SKM-1 (cell line): ENCODE results near the gene CAMP.
"Not testable (repeated sequence)": the region's sequence is repeated elsewhere in the genome, so short reads cannot be mapped to it uniquely, and the experiment has no call there.

Experiments
- DNase-seq: peaks from one replicate; lab custom pipeline; 2025; ENCODE audit not compliant: unreplicated experiment; lab: John Stamatoyannopoulos, UW

CAMP gene

DNA sequence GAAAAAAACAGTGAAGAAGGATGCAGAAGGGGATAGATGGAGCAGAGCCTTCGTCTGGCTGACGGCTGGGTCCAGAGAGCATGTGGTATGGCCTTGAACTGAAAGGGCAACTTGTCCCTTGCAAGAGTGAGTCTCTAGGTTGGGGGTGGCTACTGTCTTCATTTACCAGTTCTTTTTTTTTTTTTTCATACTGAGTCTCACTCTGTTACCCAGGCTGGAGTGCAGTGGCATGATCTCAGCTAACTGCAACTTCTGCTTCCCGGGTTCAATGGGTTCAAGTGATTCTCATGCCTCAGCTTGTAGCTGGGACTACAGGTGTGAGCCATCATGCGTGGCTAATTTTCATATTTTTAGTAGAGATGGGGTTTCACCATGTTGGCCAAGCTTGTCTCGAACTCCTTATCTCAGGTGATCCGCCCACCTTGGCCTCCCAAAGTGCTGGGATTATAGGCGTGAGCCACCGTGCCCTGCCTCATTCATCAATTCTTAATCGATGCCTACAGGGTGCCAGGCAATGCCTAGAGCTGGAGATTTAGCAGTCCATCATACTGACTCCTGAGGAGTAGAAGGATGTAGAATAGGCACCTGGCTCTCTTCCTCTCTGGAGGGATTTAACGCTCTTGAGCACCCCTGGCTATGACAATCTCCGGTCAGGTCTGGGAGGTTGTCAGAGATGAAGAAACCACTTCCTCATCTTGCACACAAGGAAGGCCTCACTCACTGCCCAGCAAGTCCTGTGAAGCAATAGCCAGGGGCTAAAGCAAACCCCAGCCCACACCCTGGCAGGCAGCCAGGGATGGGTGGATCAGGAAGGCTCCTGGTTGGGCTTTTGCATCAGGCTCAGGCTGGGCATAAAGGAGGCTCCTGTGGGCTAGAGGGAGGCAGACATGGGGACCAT lies at the start of gene CAMP:
CAMP (plus strand) TSS at position 880 of the 898 bp plus-strand sequence; CDS start at position 897, 17 bp downstream.
- DNase-seq, result peak; percentile 97

DNA sequence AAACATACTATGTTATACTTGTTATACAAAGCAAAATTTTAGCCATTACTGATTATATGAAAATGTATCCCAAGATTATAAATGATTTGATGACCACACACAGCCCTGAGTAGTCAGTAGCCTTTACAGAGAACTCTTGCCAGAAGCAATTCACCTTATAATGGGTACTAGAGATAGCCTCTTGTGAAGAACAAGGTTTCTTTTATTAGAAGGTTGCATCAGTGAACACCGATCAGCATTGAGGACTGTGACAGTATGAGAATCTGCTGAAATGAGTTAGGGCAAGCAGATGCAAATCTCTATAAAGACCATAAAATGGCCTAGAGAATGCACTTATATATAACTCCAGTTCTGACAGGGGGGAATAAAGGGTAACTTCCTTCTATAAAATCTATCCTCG lies 45.2 kb upstream of the CAMP start:
- DNase-seq, result no peak

- DNase-seq, result no peak
Observed at GRCh38 chr3:48180021-48180420, 43.3 kb upstream of the CAMP start.

- no peak for DNase-seq
Observed at GRCh38 chr3:48180531-48181253, 42.6 kb upstream of the CAMP start.

DNA sequence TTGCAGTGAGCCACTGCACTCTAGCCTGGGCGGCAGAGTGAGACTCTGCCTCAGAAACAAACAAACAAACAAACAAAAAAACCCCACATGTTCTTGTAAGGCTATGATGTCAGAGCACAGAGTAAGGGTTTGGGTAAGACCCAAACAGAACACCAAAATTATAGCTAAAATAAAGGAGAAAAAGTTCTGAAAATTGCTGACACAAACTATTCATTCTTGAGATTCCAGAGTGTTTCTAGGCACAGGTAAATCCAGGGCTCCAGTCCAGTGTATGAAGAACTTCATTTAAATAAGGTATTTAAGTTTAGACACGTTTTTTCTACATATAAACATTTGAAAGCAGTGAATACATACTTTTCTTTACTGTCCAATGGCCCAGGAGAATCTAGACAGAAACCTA lies 39.0 kb upstream of the CAMP start:
- DNase-seq, result no peak

- no peak for DNase-seq
Observed at GRCh38 chr3:48185129-48185528, 38.2 kb upstream of the CAMP start.

DNA sequence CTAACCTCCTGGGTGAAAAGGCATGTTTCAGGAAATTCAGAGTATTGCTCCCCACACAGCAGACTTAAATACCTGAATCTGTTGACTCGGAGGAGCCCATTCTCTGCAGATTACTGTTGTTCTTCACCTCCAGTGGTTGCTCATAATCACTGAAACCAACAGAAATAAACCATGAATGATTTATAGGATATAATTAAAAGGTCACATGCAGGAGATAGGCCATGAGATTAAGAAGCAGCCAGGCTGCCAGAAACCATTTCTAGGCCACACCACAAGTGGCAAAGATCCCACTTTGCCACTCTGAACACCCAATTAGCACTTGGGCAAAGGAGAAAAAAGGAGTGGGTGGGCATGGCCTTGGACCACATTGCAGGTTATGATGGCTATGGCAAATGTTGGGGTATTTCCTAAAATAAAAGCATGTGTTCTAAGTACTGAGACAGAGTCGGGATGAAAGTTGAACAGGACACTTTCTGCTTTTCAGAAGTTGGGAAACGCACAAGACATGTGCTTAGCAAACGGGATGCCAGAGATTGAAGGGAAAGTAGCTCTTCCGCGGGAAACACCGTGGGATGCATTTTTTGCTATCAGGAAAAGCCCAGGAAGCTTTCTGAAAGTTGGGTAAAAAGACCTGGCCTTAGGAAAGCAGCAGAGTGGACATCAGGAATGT lies 36.5 kb upstream of the CAMP start:
- no peak for DNase-seq

DNA sequence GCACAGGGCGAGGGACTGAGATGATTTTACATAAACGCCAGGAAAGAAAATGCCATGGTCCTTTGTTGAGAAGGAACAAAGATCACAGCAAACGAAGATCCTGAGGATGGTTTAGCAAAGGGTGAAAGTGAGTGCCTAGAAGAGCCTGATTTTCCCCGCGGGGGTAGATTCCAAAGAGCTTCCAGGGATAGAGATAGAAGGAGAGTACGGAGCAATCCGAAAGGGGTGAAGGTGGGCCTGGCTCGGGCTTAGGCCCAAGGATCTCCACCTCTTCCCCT lies 36.1 kb upstream of the CAMP start:
- no peak for DNase-seq

- no peak for DNase-seq
Observed at GRCh38 chr3:48187579-48188265, 35.6 kb upstream of the CAMP start.

- peak; percentile 100 for DNase-seq
Observed at GRCh38 chr3:48188266-48189201, 34.8 kb upstream of the CAMP start, which contains the start of gene CDC25A. TSS of gene CDC25A (minus strand) at chr3:48188417. CDS start at chr3:48187947, 470 bp downstream.

DNA sequence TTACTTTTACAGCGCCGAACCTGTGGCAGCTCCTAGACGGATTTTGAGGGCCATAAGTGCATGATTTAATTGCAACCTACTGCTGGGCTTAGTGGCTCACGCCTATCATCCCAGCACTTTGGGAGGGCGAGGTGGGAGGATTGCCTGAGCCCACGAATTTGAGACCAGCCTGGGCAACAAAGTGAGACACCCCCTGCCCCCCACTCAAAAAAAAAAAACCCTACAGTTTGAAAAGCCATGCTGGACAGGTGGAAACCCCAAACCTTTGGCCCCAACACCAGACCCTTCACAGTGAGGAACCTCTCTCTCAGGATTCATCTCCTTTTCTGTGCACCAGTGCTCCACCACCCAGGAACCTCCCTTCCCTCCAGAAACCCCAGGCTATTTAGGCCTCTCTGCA lies 34.0 kb upstream of the CAMP start:
- no peak for DNase-seq

DNA sequence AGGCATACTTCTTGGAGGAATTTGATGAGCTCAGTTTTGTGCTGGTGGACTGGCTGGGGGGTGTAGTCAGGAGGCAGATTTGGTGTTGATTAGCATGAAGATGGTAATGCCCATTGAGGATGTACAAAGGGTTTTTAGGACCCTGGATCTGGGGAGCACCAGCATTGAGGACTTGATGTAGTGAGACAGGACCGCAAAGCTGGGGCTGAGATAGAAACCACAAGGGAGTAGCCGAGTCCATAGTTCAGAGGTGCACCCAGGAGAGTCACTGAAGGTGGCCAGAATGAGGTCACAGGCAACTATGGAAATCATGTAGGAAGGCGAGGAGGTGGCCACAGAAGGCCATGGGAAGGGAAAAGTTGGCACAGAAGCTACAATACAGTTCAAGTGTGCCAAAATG lies 32.4 kb upstream of the CAMP start:
- no peak for DNase-seq

GRCh38 chr3:48194446-48195071 lies 28.7 kb upstream of the CAMP start:
- peak; percentile 33 for DNase-seq

DNA sequence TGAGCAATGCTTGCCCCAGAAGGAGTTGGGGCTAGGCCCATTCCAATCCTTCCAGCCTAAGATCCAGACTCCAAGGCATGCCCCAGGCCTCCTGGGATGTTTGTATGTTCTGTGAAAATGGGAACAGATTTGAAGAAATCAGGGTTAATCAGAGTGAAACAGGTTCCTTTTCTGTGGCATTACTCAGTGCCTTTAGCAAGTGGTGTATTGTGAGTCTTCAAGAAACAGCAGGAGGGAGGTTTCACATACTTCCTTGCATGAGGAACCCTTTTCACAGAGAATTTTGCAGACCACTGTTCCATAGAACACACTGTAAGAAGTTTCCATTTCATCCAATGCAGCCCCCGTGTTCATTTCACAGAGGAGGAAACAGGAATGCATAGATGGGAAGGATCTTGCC lies 26.7 kb upstream of the CAMP start:
- DNase-seq, result no peak

- no peak for DNase-seq
Observed at GRCh38 chr3:48199117-48199516, 24.2 kb upstream of the CAMP start.

- DNase-seq, result no peak
Observed at GRCh38 chr3:48202632-48203031, 20.7 kb upstream of the CAMP start.

DNA sequence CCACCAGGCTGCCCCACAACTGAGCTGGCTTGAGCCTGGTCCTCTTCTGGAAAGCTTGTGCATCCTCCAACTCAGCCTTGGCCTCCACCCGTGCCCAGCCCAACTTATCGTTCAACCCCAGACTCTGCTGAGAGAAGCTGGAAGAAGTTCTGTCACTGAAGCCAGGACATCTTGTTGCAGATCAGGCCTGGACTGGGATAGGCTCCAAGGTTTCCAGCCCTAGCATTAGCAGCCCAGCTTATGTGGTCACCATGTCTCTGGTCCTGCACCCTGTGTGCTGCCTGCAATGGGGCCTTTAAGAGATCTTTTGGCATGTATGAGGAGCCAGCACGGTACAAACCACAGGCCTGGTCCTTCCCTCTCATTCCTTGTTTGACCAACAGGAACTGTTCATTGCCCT lies 15.2 kb upstream of the CAMP start:
- DNase-seq, result no peak

GRCh38 chr3:48209445-48209844 lies 13.8 kb upstream of the CAMP start:
- no peak for DNase-seq

GRCh38 chr3:48210534-48210933 lies 12.8 kb upstream of the CAMP start:
- DNase-seq, result not testable (repeated sequence)

GRCh38 chr3:48211776-48212175 lies 11.5 kb upstream of the CAMP start:
- DNase-seq, result not testable (repeated sequence)
